ENCODE results near the gene MUTYH.
"Not testable (repeated sequence)": the region's sequence is repeated elsewhere in the genome, so short reads cannot be mapped to it uniquely, and the experiment has no call there.

Gene MUTYH

DNA sequence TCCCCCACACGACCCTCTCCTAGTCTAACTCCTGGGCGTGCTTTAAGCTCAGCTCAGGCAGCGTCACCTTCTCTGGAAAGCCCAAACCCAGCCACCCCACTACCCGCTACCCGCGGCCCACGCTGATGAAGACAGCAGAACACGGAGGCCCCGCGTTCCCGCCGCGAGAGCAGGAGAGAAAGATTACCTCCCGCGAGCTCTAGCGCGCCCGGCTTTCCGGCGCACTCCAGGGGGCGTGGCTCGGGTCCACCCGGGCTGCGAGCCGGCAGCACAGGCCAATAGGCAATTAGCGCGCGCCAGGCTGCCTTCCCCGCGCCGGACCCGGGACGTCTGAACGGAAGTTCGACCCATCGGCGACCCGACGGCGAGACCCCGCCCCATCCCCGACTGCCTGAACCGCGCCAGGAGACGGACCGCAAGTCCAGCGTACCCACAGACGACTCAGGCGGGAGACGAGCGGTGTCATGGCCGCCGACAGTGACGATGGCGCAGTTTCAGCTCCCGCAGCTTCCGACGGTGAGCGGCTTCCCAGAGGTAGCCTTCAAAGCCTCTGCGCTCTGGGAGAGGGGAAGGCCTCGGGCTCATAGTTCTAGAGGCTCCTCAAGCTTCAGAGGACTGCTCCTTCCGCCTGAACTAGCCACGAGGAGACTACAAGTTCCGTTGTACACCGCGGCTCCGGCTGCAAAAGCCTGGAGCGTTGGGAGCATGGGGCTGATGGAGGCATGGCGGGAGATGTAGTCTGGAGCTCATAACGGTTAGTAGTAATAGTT, at the start of gene MUTYH, which contains the start of gene TOE1:
MUTYH (minus strand) TSS at position 652 of the 770 bp plus-strand sequence. CDS start 5,935 bp downstream, outside the sequence.
TOE1 (plus strand) TSS at position 382 of the 770 bp plus-strand sequence; CDS start at position 465, 83 bp downstream.
- DNase-seq: peak; percentile 82

DNA sequence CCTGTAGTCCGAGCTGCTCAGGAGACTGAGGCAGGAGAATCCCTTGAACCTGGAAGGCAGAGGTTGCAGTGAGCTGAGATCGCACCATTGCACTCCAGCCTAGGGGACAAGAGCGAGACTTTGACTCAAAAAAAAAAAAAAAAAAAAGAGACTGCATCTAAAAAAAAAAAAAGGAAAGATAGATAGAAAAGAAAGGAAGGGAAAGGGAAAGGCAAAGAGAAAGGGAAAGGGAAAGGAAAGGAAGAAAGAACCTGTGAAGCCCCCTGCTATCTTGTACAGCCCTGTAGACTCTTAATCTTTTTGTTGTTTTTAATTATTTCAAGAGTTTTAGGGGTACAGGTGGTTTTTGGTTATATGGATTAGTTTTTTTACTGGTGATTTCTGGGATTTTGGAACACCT, 46.0 kb upstream of the MUTYH start:
- DNase-seq: no peak

- no peak for DNase-seq
Measured at GRCh38 chr1:45385302-45385701, 45.1 kb upstream of the MUTYH start.

GRCh38 chr1:45384213-45384612, 44.0 kb upstream of the MUTYH start:
- DNase-seq: not testable (repeated sequence)

GRCh38 chr1:45383191-45383590, 43.0 kb upstream of the MUTYH start:
- no peak for DNase-seq

DNA sequence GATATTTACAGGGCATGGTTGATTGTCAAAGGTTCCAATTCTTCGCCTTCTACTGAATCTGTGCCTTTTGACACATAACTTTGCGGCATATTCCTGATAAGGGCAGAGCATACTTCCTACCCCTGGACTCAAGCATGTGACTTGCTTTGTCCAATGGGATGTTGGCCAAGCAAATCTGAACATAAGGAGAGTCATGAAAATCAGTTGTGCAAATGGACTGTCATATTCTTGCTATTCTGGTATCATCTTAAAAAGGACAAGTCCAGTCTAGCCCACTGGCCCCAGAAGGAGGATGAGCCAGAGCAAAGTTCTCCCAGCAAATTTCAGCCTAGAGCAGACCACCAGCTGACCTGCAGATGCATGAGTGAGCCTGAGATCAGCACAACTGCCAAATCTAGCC, 41.0 kb upstream of the MUTYH start:
- no peak for DNase-seq

GRCh38 chr1:45380730-45381129, 40.5 kb upstream of the MUTYH start:
- DNase-seq: no peak

GRCh38 chr1:45380125-45380524, 39.9 kb upstream of the MUTYH start:
- DNase-seq: no peak

DNA sequence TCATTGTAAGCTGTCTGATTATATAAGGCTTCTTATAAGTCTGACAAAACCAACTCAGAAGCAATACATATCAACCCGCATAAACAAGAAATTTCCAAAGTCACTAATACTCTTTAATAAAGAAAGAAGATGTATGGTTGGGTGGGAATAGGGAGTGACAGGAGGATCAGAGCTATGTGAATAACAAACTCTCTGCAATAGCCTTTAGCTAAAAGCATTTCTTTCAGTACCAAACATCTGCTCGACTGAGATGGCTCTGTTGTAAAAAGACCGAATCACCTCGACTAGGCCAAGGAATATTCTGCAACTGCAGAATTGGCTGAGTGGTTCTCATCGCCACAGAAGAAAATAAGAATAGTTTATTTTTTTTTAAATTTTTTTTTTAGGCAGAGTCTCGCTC, 39.3 kb upstream of the MUTYH start:
- DNase-seq: no peak

DNA sequence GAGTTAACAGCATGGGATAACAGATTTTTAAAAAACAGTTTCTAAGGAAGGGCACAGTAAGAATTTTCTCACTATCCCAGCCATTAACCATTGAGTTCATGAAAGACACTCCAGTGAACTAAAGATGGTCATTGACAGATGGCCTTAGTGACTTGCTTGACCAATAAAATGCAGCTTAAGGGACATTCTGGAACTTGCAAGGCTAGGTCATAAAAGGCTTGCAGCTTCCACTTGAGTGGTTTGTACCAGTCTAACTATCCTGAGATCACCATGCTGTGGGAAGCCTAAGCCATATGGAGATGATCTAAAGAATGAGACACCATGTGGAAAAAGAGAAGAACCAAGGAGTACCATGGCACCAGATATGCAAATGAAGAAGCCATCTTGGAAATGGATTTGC, 37.9 kb upstream of the MUTYH start:
- DNase-seq: no peak

DNA sequence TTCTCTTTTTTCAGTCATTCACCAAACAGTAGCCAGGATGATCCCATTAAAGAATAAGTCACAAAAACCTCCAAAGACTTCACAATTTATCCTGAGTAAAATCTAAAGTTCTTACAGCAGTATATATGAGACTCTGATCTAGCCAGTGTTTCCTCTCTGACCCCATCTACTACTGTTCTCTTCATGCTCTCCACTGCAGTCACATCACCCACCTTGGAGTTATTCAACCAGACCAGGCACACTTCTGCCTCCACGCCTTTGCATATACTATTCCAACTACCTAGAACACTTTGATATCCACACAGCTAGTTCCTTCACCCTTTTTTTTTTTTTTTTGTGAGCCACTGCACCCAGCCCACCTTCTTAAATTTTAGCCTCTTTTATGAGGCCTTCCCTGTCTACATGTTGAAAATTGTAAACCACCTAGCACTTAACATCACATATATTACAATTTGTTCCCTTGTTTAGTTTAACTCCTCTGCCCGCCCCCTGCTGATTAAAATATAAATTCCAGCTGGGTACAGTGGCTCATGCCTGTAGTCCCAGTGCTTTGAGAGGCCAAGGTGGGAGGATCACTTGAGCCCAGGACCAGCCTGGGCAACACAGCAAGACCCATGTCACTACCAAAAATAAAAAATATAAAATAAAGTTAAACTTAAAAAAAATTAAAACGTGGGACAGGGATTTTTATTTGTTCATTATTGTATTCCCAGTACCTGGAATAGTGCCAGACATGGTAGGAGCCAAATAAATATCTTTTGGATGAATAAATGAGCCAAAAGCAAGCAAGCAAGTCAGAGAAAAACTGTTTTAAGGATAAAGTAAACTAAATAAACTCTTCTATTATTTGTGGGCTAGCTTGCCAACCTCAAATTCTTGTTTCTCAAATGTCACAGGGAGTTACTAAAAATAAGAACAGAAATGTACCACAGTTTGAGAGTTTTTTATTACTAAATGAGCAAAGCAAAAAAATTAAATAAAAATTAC, 35.2 kb upstream of the MUTYH start:
- DNase-seq: no peak

DNA sequence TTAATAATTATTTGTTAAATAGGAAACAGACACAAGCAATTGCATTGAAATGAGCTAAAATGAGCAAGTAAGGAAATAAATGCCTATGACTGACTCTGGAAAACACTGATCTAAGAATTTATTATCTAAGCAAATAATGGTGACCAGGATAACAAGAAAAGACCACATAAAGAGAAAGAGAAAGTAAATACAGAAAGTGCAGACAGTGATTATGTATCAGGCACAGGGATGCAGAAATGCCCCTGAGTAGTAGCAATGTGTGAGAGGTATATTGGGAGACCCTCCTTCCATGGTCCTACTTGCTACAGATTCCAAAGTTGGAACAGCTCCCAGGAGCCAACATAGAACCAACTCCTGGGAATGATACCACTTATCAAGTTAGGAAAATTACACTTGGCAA, 33.3 kb upstream of the MUTYH start:
- no peak for DNase-seq

- no peak for DNase-seq
Measured at GRCh38 chr1:45370575-45370974, 30.3 kb upstream of the MUTYH start.

GRCh38 chr1:45365051-45365450, 24.8 kb upstream of the MUTYH start:
- no peak for DNase-seq

DNA sequence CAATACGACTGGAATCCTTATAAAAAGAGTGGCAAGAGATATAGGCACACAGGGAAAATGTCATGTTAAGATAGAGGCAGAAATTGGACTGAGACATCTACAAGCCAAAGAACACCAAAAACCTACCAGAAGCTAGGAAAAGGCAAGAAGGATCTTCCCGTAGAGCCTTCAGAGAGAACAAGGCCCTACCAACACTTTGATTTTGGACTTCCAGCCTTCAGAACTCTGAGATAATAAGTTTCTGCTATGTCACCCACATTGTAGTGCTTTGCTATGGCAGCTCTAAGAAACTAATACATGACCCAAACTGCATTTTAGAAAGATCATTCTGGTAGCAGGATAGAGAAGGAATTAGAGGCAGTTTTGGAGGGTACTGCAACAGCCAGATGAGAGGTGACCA, 24.1 kb upstream of the MUTYH start:
- DNase-seq: no peak

- not testable (repeated sequence) for DNase-seq
Measured at GRCh38 chr1:45360981-45361380, 20.7 kb upstream of the MUTYH start.

DNA sequence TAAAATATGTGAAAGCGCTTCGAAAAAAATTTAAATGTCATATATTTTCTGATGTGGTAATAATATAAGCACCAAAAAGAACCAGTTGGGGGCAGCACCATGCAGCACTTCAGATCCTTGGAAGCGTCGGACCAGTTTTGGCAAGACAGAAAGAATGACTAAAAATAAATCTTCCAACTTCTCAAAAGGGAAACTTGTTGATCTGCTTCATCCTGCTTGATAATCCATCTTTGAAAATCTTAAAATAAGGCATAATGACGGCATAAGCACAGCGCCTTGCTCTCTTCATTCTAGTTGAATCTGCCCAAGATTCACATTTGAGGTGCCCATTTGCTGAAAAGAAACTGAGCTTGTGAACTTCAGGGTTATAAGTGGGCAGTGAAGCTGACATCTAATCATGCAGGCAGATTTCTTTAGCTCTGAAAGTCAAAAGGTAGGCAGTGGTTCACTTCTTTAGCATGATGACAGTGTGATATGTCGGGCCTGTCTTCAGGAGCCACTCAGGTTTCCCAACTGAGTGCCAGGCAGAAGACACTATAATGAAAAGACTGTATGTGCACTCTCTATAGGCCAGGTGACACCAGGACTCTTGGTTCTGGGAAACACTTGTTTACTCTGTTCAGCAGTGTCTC, 19.8 kb upstream of the MUTYH start:
- peak; percentile 57 for DNase-seq

GRCh38 chr1:45356186-45356585, 15.9 kb upstream of the MUTYH start:
- no peak for DNase-seq

DNA sequence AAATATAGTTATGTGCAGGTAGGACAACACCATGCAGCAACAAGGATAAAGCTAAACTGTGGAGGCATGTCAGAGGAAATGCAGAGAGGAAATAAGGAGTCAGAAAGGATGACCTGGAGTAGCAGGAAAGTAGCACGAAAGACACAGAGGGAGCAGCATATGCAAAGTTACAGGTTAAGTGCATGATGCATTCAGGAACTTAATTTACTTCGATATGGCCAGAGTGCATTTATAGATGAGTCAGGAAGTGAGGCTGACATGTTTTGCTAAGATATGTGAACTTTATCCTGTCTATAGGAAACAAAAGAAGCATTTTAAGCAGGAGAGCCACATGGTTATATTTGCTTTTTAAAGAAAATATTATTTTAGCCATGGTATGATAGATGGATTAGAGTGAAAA, 15.4 kb upstream of the MUTYH start:
- DNase-seq: no peak

- DNase-seq: no peak
Measured at GRCh38 chr1:45354838-45355237, 14.6 kb upstream of the MUTYH start.

DNA sequence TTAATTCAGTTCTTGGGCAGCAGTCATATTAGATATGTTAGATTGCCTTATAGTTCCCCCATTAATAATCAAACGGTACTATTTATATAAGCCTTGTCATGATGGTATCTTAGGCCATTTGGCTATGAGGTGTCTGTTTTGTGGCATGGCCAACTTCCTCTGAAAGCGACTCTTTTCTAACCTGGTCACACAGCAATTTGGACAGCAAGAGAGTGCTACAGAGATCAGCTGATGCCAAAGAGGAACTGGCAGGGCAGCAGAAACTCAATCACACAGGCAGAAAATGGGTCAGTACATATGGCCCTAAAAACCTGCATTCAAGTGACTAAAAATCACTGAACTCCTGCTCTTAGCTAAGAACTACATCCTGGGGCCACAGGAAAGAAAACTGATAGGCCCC, 13.4 kb upstream of the MUTYH start:
- no peak for DNase-seq

- no peak for DNase-seq
Measured at GRCh38 chr1:45351508-45351907, 11.3 kb upstream of the MUTYH start.

GRCh38 chr1:45348966-45349677, 8.9 kb upstream of the MUTYH start:
- DNase-seq: no peak

Data from amniotic stem cell (primary cell).